Uterus (tissue), 4 donors: ENCODE measurements around the gene ATP9B. TPM values are rescaled to one million over a fixed set of nuclear protein-coding genes. Genes with fewer than 3 reads are reported as not detected.
"Not testable (repeated sequence)": the region's sequence is repeated elsewhere in the genome, so short reads cannot be mapped to it uniquely, and the experiment has no call there.

Source experiments
- DNase-seq, 2 donors: peaks; one replicate each; pipeline ENCODE4 v3.0.0-alpha.2; 2019 to 2020
- H3K27ac ChIP-seq, 2 donors: fragments of 200-600 bp; sonication (generic); 1 replicate in 1 of 2; 2 replicates in 1 of 2; pipeline ENCODE4 v1.5.1; 2016 to 2018
- H3K27me3 ChIP-seq, 2 donors: fragments of 200-600 bp; sonication (generic); one replicate each; pipeline ENCODE4 v1.5.1; 2018 to 2019; ENCODE audit warnings: control low read depth in 1 of 2
- H3K36me3 ChIP-seq, 2 donors: fragments of 200-600 bp; sonication (generic); one replicate each; pipeline ENCODE4 v1.5.1; 2019; ENCODE audit warnings: control low read depth in 1 of 2
- H3K4me1 ChIP-seq, 2 donors: fragments of 200-600 bp; sonication (generic); one replicate each; pipeline ENCODE4 v1.5.1; 2018 to 2019; ENCODE audit warnings: control low read depth in 1 of 2
- H3K4me3 ChIP-seq, 2 donors: fragments of 200-600 bp; sonication (generic); 1 replicate in 1 of 2; 2 replicates in 1 of 2; pipeline ENCODE4 v1.5.1; 2018 to 2019; ENCODE audit warnings: mild to moderate bottlenecking in 1 of 2
- H3K9me3 ChIP-seq, 2 donors: fragments of 200-600 bp; sonication (generic); one replicate each; pipeline ENCODE4 v1.5.1; 2019; ENCODE audit warnings: control low read depth in 1 of 2
- CTCF ChIP-seq, 4 experiments: fragments of 200-600 bp in 2 of 4; fragments of 450-650 bp in 2 of 4; sonication (generic) in 2 of 4; IDR thresholded peaks; one replicate each; pipeline ENCODE4 v1.5.1; 2016 to 2019; ENCODE audit warnings: antibody characterized with exemption in 4 of 4, mild to moderate bottlenecking in 2 of 4, moderate library complexity in 1 of 4
- POLR2A ChIP-seq, 2 donors: fragments of 450-650 bp; IDR thresholded peaks; one replicate each; pipeline ENCODE4 v1.6.1; 2016; ENCODE audit warnings: antibody characterized with exemption in 2 of 2, mild to moderate bottlenecking in 1 of 2, moderate library complexity in 1 of 2
- intact Hi-C: fragments of 100-400 bp; cut with DNase I; formaldehyde crosslinking; loops from one replicate; pipeline ENCODE4 v1.15.1; 2023; ENCODE audit warnings: low total_unique reads
- total RNA-seq, 4 donors: library from RNA; depleted of rRNA in 3 of 4; stranded (reverse); fragments of >200 nt in 3 of 4; gene quantifications; one replicate each; pipeline versions ENCODE4 v1.1.0 to v1.2.4, GENCODE V29; 2014 to 2023
- donor health status: DM: yes; HTN: yes; CAD: no.

The ATP9B gene
- total RNA-seq, 4 donors from 2014 or later: 18.2 to 111 (median 70.3) TPM

- H3K36me3 ChIP-seq: no peaks in the 10 kb centered on the region
- H3K9me3 ChIP-seq: no peaks in the 10 kb centered on the region
- no peaks in the 10 kb centered on the region for H3K27me3 ChIP-seq
- no peak overlapping the region for H3K27ac ChIP-seq
- H3K4me1 ChIP-seq: no peaks in the 10 kb centered on the region
- intact Hi-C loops: no loop called here
- no peak for DNase-seq
- no peak for TF ChIP-seq CTCF (IDR thresholded peaks at IDR 0.05)
- no peak for TF ChIP-seq POLR2A (IDR thresholded peaks at IDR 0.05)
- no peak overlapping the region for H3K4me3 ChIP-seq
Measured at GRCh38 chr18:79167526-79168190, 98.5 kb downstream of the ATP9B start.

GRCh38 chr18:79169958-79170555 lies 100.9 kb downstream of the ATP9B start:
- H3K27me3 ChIP-seq: no peaks in the 10 kb centered on the region
- no peak overlapping the region for H3K27ac ChIP-seq
- H3K36me3 ChIP-seq: no peaks in the 10 kb centered on the region
- intact Hi-C loops: no loop called here
- H3K9me3 ChIP-seq: no peaks in the 10 kb centered on the region
- no peak for DNase-seq
- TF ChIP-seq CTCF (IDR thresholded peaks at IDR 0.05): no peak
- no peak for TF ChIP-seq POLR2A (IDR thresholded peaks at IDR 0.05)
- H3K4me3 ChIP-seq: no peak overlapping the region
- no peaks in the 10 kb centered on the region for H3K4me1 ChIP-seq

- H3K4me1 ChIP-seq, H3K36me3 ChIP-seq, H3K27ac ChIP-seq, H3K9me3 ChIP-seq, H3K4me3 ChIP-seq, DNase-seq, intact Hi-C loops, H3K27me3 ChIP-seq: not testable (repeated sequence)
Measured at GRCh38 chr18:79172331-79172730, 103.1 kb downstream of the ATP9B start.

- Histone ChIP-seq H3K4me3 (no peak overlapping the region), H3K9me3 (no peaks in the 10 kb centered on the region), H3K4me1 (no peaks in the 10 kb centered on the region), H3K27ac (no peak overlapping the region), H3K36me3 (no peaks in the 10 kb centered on the region), H3K27me3 (no peaks in the 10 kb centered on the region)
- TF ChIP-seq CTCF (IDR thresholded peaks at IDR 0.05) (no peak), POLR2A (IDR thresholded peaks at IDR 0.05) (no peak)
- intact Hi-C loops: no loop called here
- no peak for DNase-seq
Measured at GRCh38 chr18:79173742-79174141, 104.5 kb downstream of the ATP9B start.

- H3K9me3 ChIP-seq: no peaks in the 10 kb centered on the region
- TF ChIP-seq POLR2A (IDR thresholded peaks at IDR 0.05) (no peak), CTCF (IDR thresholded peaks at IDR 0.05) (no peak)
- H3K36me3 ChIP-seq: no peaks in the 10 kb centered on the region
- no peak overlapping the region for H3K27ac ChIP-seq
- no peaks in the 10 kb centered on the region for H3K27me3 ChIP-seq
- intact Hi-C loops: no loop called here
- H3K4me3 ChIP-seq: no peak overlapping the region
- H3K4me1 ChIP-seq: no peaks in the 10 kb centered on the region
- no peak for DNase-seq
Measured at GRCh38 chr18:79178113-79178531, 108.9 kb downstream of the ATP9B start.
